GM13977 (cell line): ENCODE measurements around the gene PPP2R3A.

Source experiments
- DNase-seq: peaks from one replicate; pipeline ENCODE4 v3.0.0; 2012; ENCODE audit warnings: low spot score
- CTCF ChIP-seq: IDR thresholded peaks from 2 replicates; pipeline ENCODE4 v1.5.1; 2012; ENCODE audit warnings: mild to moderate bottlenecking, control low read depth; ENCODE audit not compliant: insufficient read depth; ENCODE audit errors: extremely low read depth, missing control alignments
- in situ Hi-C: fragments of 300-500 bp; cut with MboI; formaldehyde crosslinking; loops from one replicate; pipeline ENCODE4 v1.12.0; 2022; ENCODE audit warnings: low sequenced_read_pairs, low pct_unique_long_range_greater_than_20kb, mixed read lengths, inconsistent platforms; ENCODE audit not compliant: unreplicated experiment

PPP2R3A gene

DNA sequence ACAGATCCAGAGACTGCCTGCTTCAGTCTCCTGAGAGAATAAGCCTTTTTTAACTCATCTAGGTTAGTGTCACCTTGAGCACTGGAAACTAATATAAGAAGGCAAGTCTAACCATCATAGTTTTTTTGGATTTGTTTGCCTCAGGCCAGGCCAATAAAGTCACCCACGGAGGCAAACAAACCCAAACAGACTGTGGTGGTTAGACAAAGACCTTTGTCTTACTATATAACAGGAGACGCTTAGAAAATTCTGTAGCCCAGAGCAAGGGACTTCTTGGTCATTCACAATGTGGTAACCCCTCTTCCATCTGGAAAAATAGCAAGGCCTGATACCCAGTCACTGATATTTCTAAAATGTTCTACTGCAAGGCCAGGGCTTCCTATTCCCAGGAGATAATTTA, 45.3 kb upstream of the PPP2R3A start:
- no peak for DNase-seq
- in situ Hi-C loops = no loop called here
- no peak for TF ChIP-seq CTCF

DNA sequence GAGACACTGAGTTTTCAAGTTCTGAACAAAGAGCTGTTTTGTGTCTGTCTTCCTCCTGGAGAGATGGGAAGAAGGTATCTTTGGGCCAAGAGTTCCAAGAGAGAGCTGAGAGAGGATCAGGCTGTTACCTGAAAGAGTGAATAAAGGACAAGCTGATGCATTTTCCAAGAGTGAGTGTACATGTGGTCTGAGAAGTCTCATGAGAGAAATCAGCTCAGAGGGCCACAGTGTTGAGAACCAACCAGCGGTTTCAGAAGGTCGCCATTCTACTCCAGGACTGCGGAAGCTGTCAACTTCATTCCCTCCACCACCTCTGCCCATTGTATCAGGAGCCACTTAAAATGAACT, 42.7 kb upstream of the PPP2R3A start:
- in situ Hi-C loops = no loop called here
- TF ChIP-seq CTCF = no peak
- DNase-seq = no peak

DNA sequence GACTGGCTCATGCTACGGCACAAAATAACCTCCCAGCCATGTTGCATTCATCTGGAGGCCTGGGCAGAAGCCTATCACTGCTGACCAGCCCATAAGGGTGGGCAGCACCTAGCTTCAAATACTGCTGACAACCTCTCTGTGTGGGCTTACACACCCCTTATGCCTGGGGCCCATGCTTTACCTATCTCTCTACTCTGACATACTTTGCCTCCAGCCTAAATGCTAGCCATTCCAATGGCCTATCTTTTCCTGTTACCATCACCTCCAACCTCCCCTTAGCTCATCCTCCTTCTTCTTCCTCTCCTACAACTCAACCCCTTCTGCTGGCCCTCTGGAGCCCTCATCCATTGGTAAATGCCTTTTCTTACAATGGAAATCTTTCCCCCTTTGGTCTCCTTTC, 41.0 kb upstream of the PPP2R3A start:
- in situ Hi-C loops = no loop called here
- DNase-seq = no peak
- TF ChIP-seq CTCF = no peak

GRCh38 chr3:135926664-135927063, 38.9 kb upstream of the PPP2R3A start:
- no peak for DNase-seq
- TF ChIP-seq CTCF = no peak
- in situ Hi-C loops = no loop called here

- TF ChIP-seq CTCF = no peak
- in situ Hi-C loops = no loop called here
- DNase-seq = no peak
Observed at GRCh38 chr3:135927155-135927554, 38.4 kb upstream of the PPP2R3A start.

DNA sequence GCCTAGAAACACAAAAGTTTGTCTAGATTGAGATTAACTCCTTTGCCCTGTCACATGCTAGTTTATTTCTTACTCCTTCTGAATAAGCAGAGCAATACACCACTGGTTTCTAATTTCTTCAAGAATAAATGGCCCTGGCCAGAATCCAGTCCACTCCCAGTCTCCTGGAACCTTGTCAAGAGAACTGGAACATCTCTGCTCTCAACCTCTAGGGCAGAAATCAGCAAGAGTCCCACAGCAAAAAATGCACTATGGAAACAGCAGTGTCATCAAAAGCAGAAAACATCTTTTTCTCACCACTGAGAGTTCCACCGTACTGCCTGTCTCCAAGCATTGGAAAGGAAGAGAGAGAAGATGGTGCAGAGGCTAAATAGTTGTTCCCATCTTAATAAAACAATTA, 35.9 kb upstream of the PPP2R3A start:
- no peak for DNase-seq

More for the DNA sequence above, 35.9 kb upstream of the PPP2R3A start:
- TF ChIP-seq CTCF = no peak
- in situ Hi-C loops = no loop called here
